ENCODE measurements around the gene TOMM70.

Gene TOMM70

GRCh38 chr3:100319951-100320350 is 80.9 kb downstream of the TOMM70 start:
- no peak for DNase-seq

GRCh38 chr3:100317912-100318311 is 83.0 kb downstream of the TOMM70 start:
- no peak for DNase-seq

DNA sequence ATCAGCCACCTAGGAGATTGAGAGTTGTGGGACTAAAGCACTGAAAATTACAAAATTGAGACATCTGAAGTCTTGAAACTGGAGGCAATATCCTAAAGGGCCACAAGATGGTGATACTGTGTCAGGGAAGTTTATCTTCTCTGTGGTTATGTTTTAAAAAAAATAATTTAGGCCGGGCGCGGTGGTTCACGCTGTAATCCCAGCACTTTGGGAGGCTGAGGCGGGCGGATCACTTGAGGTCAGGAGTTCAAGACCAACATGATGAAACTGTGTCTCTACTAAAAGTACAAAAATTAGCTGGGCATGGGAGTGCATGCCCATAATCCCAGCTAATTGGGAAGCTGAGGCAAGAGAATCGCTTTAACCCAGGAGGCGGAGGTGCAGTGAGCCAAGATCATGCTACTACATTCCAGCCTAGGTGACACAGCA is 84.2 kb downstream of the TOMM70 start:
- no peak for DNase-seq
